Stimulated activated CD8-positive, alpha-beta memory T cell treated with anti-CD3 and anti-CD28 coated beads, Interleukin-4, amount 100 ng/mL, for 4 hours (primary cell): ENCODE measurements around the gene ZDHHC23.

Experiments used
- DNase-seq, 2 donors: peaks; one replicate each; pipeline ENCODE4 v3.0.0-alpha.2; 2020; ENCODE audit warnings: low read depth in 2 of 2, low spot score in 1 of 2

The ZDHHC23 gene

GRCh38 chr3:114005481-114005880, 57.7 kb downstream of the ZDHHC23 start:
- DNase-seq, result no peak

- no peak for DNase-seq
These were observed 63.4 kb downstream of the ZDHHC23 start for GRCh38 chr3:114011059-114011797.
